ENCODE measurements around the gene BMP10. TPM values are rescaled to one million over a fixed set of nuclear protein-coding genes. Genes with fewer than 3 reads are reported as not detected.

Gene BMP10
- total RNA-seq, 2 experiments from 2014 or later = not detected

Other genes starting within 250 kb of the BMP10 start
- gene PROKR1, start 227.8 kb downstream of the BMP10 start, total RNA-seq = not detected
- 10 to 100 TPM; 79.8 to 87.7 TPM for gene ARHGAP25, start 136.6 kb downstream of the BMP10 start, total RNA-seq
- not detected for gene GKN2, start 81.5 kb upstream of the BMP10 start, total RNA-seq
- not detected for gene GKN1, start 103.2 kb upstream of the BMP10 start, total RNA-seq
- gene ANTXR1, start 141.8 kb upstream of the BMP10 start, total RNA-seq = not detected